ENCODE measurements around the gene COPG2.

Gene COPG2

DNA sequence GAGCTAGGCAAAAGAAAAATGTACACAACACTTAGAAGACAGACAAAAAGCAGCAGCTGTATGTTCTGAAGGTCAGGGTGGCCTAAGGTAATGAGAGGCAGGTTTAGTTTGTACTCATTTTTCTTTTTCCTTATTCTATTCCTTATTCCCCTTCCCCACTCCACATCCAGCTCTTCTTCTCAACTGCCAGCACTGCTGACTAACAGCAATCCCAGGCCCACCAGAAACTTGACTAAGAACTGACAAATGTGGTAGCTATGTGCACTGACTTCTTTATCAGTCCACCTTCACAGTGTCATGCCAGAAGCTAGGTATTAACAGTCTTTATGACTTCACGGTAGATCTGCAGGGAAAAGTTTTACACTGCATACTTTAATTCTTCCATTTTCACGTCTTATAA lies 6.1 kb downstream of the COPG2 start:
- TF ChIP-seq, protein P1, sequence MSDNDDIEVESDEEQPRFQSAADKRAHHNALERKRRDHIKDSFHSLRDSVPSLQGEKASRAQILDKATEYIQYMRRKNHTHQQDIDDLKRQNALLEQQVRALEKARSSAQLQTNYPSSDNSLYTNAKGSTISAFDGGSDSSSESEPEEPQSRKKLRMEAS (IDR thresholded peaks at IDR 0.05): no peak
- no peak for TF ChIP-seq TAF1 (IDR thresholded peaks at IDR 0.05; ENCODE audit: low read depth)
- TF ChIP-seq, protein P2, sequence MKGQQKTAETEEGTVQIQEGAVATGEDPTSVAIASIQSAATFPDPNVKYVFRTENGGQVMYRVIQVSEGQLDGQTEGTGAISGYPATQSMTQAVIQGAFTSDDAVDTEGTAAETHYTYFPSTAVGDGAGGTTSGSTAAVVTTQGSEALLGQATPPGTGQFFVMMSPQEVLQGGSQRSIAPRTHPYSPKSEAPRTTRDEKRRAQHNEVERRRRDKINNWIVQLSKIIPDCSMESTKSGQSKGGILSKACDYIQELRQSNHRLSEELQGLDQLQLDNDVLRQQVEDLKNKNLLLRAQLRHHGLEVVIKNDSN (IDR thresholded peaks at IDR 0.05): no peak
- no peak for TF ChIP-seq EGR1 (IDR thresholded peaks at IDR 0.05)
- TF ChIP-seq, protein P3, sequence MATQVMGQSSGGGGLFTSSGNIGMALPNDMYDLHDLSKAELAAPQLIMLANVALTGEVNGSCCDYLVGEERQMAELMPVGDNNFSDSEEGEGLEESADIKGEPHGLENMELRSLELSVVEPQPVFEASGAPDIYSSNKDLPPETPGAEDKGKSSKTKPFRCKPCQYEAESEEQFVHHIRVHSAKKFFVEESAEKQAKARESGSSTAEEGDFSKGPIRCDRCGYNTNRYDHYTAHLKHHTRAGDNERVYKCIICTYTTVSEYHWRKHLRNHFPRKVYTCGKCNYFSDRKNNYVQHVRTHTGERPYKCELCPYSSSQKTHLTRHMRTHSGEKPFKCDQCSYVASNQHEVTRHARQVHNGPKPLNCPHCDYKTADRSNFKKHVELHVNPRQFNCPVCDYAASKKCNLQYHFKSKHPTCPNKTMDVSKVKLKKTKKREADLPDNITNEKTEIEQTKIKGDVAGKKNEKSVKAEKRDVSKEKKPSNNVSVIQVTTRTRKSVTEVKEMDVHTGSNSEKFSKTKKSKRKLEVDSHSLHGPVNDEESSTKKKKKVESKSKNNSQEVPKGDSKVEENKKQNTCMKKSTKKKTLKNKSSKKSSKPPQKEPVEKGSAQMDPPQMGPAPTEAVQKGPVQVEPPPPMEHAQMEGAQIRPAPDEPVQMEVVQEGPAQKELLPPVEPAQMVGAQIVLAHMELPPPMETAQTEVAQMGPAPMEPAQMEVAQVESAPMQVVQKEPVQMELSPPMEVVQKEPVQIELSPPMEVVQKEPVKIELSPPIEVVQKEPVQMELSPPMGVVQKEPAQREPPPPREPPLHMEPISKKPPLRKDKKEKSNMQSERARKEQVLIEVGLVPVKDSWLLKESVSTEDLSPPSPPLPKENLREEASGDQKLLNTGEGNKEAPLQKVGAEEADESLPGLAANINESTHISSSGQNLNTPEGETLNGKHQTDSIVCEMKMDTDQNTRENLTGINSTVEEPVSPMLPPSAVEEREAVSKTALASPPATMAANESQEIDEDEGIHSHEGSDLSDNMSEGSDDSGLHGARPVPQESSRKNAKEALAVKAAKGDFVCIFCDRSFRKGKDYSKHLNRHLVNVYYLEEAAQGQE (IDR thresholded peaks at IDR 0.05; ENCODE audit: low read depth): no peak
- no peak for TF ChIP-seq RAD21 (IDR thresholded peaks at IDR 0.05; ENCODE audit: low read depth)
- no peak for TF ChIP-seq FOXM1 (IDR thresholded peaks at IDR 0.05; ENCODE audit: borderline replicate concordance, low read depth)
- no peak for TF ChIP-seq ZBTB7A (IDR thresholded peaks at IDR 0.05; ENCODE audit: low read depth)
- no peak for TF ChIP-seq NFIC (IDR thresholded peaks at IDR 0.05)
- TF ChIP-seq CREB1 (IDR thresholded peaks at IDR 0.05; ENCODE audit: low read depth): no peak
- TF ChIP-seq CEBPB (IDR thresholded peaks at IDR 0.05): no peak
- TF ChIP-seq TEAD4 (IDR thresholded peaks at IDR 0.05): no peak

DNA sequence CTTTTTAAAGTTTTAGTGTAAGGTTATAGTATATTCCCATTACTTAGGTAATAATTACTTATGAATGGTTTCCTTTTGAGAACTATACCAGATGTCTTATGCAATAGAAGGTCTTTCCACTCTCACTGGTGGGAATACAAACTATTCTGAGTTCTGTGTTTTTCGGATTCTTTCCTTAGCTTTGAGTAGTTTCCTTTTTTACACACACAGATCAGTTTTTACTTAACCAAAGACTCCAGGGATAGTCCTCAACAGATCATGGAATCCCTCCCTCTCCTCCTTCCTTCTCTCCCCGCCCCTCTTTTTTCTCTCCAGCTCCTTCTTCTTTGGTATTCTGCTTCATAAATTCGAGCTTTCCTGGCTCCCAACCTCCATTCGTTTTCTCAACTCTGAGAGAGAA lies 13.3 kb downstream of the COPG2 start:
- TF ChIP-seq, protein P2 (IDR thresholded peaks at IDR 0.05): no peak
- no peak for TF ChIP-seq ZBTB7A (IDR thresholded peaks at IDR 0.05; ENCODE audit: low read depth)
- TF ChIP-seq TEAD4 (IDR thresholded peaks at IDR 0.05): no peak
- no peak for TF ChIP-seq TAF1 (IDR thresholded peaks at IDR 0.05; ENCODE audit: low read depth)
- no peak for TF ChIP-seq YY1 (IDR thresholded peaks at IDR 0.05; ENCODE audit: low read depth)
- no peak for TF ChIP-seq EP300 (IDR thresholded peaks at IDR 0.05; ENCODE audit: borderline replicate concordance)
- no peak for TF ChIP-seq RAD21 (IDR thresholded peaks at IDR 0.05; ENCODE audit: low read depth)
- TF ChIP-seq TCF12 (IDR thresholded peaks at IDR 0.05; ENCODE audit: low read depth): no peak
- no peak for TF ChIP-seq CREB1 (IDR thresholded peaks at IDR 0.05; ENCODE audit: low read depth)
- TF ChIP-seq, protein P3 (IDR thresholded peaks at IDR 0.05; ENCODE audit: low read depth): no peak
- TF ChIP-seq, protein P1 (IDR thresholded peaks at IDR 0.05): no peak
- TF ChIP-seq NFIC (IDR thresholded peaks at IDR 0.05): no peak
- TF ChIP-seq FOXM1 (IDR thresholded peaks at IDR 0.05; ENCODE audit: borderline replicate concordance, low read depth): no peak
- TF ChIP-seq CEBPB (IDR thresholded peaks at IDR 0.05): no peak
- no peak for TF ChIP-seq EGR1 (IDR thresholded peaks at IDR 0.05)

DNA sequence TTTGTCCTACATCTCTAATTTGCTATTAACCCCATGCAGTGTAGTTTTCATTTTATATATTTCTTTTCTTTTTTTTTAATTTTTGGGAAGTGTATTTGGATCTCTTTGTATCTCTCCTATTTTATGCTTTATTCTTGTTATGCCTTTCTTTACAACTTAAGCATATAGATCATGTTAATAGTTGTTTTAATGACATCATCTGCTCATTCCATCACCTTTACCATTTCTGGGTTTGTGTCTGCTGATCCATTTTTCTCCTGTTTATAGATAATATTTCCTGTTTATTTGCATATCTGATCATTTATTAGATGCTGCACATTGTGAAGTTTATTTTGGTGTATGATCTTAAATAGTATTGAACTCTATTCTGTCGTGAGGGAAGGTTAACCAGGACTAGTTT lies 13.7 kb downstream of the COPG2 start:
- TF ChIP-seq, protein P3 (IDR thresholded peaks at IDR 0.05; ENCODE audit: low read depth): no peak
- TF ChIP-seq TEAD4 (IDR thresholded peaks at IDR 0.05) (no peak), EGR1 (IDR thresholded peaks at IDR 0.05) (no peak), TCF12 (IDR thresholded peaks at IDR 0.05; ENCODE audit: low read depth) (no peak), EP300 (IDR thresholded peaks at IDR 0.05; ENCODE audit: borderline replicate concordance) (no peak), ZBTB7A (IDR thresholded peaks at IDR 0.05; ENCODE audit: low read depth) (no peak), YY1 (IDR thresholded peaks at IDR 0.05; ENCODE audit: low read depth) (no peak), RAD21 (IDR thresholded peaks at IDR 0.05; ENCODE audit: low read depth) (no peak), FOXM1 (IDR thresholded peaks at IDR 0.05; ENCODE audit: borderline replicate concordance, low read depth) (no peak), NFIC (IDR thresholded peaks at IDR 0.05) (no peak), CREB1 (IDR thresholded peaks at IDR 0.05; ENCODE audit: low read depth) (no peak), TAF1 (IDR thresholded peaks at IDR 0.05; ENCODE audit: low read depth) (no peak)
- TF ChIP-seq, protein P1 (IDR thresholded peaks at IDR 0.05): no peak
- TF ChIP-seq, protein P2 (IDR thresholded peaks at IDR 0.05): no peak

Measured in Ishikawa (cell line).